Heart left ventricle (tissue), 16 donors: ENCODE data around the gene ARRB1. TPM values are rescaled to one million over a fixed set of nuclear protein-coding genes. Genes with fewer than 3 reads are reported as not detected.
A peak's percentile ranks its signal among the peaks of the same experiment; 100 is the strongest.

Source experiments
- ATAC-seq, 4 donors: fragments of 200-7000 bp; cut with Tn5 transposase; one replicate each; pipeline ENCODE4 v1.9.1; 2020 to 2022; ENCODE audit warnings: moderate library complexity in 4 of 4, mild to moderate bottlenecking in 3 of 4, moderate number of reproducible peaks in 1 of 4
- DNase-seq, 5 donors: peaks; one replicate each; pipeline ENCODE4 v3.0.0-alpha.2; 2020
- H3K27ac ChIP-seq, 12 donors: fragments of 200-600 bp; sonication (generic) in 4 of 12; one replicate each; pipeline versions ENCODE4 v1.5.0 to v1.8.0; 2016 to 2022; ENCODE audit warnings: mild to moderate bottlenecking in 2 of 12
- H3K27me3 ChIP-seq, 9 donors: fragments of 200-600 bp; sonication (generic) in 2 of 9; one replicate each; pipeline versions ENCODE4 v1.5.1 to v1.8.0; 2016 to 2022; ENCODE audit warnings: mild to moderate bottlenecking in 3 of 9
- H3K36me3 ChIP-seq, 9 donors: fragments of 200-600 bp; sonication (generic) in 2 of 9; one replicate each; pipeline versions ENCODE4 v1.5.0 to v1.8.0; 2018 to 2022; ENCODE audit warnings: mild to moderate bottlenecking in 2 of 9
- H3K4me1 ChIP-seq, 12 donors: fragments of 200-600 bp; sonication (generic) in 4 of 12; one replicate each; pipeline versions ENCODE4 v1.5.0 to v1.8.0; 2016 to 2022; ENCODE audit warnings: mild to moderate bottlenecking in 3 of 12
- H3K4me3 ChIP-seq, 12 donors: fragments of 200-600 bp; sonication (generic) in 4 of 12; one replicate each; pipeline versions ENCODE4 v1.5.0 to v1.8.0; 2017 to 2022; ENCODE audit warnings: mild to moderate bottlenecking in 9 of 12, moderate library complexity in 4 of 12
- H3K9me3 ChIP-seq, 12 donors: fragments of 200-600 bp; sonication (generic) in 4 of 12; one replicate each; pipeline versions ENCODE4 v1.5.0 to v1.8.0; 2016 to 2022; ENCODE audit warnings: mild to moderate bottlenecking in 1 of 12
- POLR2A ChIP-seq, 2 donors: fragments of 450-650 bp; IDR thresholded peaks; one replicate each; pipeline ENCODE4 v1.6.1; 2017; ENCODE audit warnings: antibody characterized with exemption in 2 of 2, mild to moderate bottlenecking in 2 of 2, moderate library complexity in 2 of 2
- WGBS, 4 donors: extraction: QIAGEN DNeasy Blood & Tissue Kit in 2 of 4; methylation state at CpG; one replicate each; pipeline versions ENCODE4 v1.1.5 to v1.1.7; 2013 to 2018; 5-methylcytosine and 5-hydroxymethylcytosine counted together
- intact Hi-C, 10 donors: fragments of 100-400 bp; cut with DNase I; formaldehyde crosslinking; loops; one replicate each; pipeline versions ENCODE4 v1.11.1 to v1.14.2; 2022
- polyA plus RNA-seq, 2 donors: library from polyadenylated mRNA; stranded (reverse); fragments of 200-250 nt; gene quantifications; one replicate each; pipeline ENCODE4 v1.2.3, GENCODE V29; 2013
- total RNA-seq, 9 donors: library from RNA; depleted of rRNA in 2 of 9; stranded (reverse); fragments of >200 nt in 2 of 9; fragmentation: NEBNext Ultra II Directional in 3 of 9; extraction: Animal tissue kit (Norgen Biotek cat#: 25700) in 3 of 9; gene quantifications; one replicate each; pipeline versions ENCODE4 v1.1.0 to v1.2.4, GENCODE V29; 2016 to 2023
- TF ChIP-seq, protein P1 (sequence below), 12 donors: fragments of 200-600 bp; sonication (generic) in 4 of 12; IDR thresholded peaks; one replicate each; pipeline versions ENCODE4 v1.5.0 to v1.8.0; 2018 to 2022; ENCODE audit warnings: antibody characterized with exemption in 12 of 12, mild to moderate bottlenecking in 5 of 12
- donor health status: ischemic (EF 13 %, LVEDD 7.1; RV severe dilation, severe dysfunction).
- donor health status: healthy with polysubstance abuse.
- donor health status: DM: no; HTN: yes; CAD: no.
- donor health status: DM: no; HTN: no; CAD: no.
- donor health status: ischemic (EF 25% LVEDD 6.9; RV normal size, moderate dysfunction).
- donor health status: ischemic (EF 25% LVEDD 5.7; RV mildly dilated, moderate dysfunction).
- donor health status: healthy.
- donor health status: DM: yes; HTN: yes; CAD: no.
- donor health status: ischemic (EF 35%, LVEDD 5.7; RV mildly dilated, moderate dysfunction).
- donor health status: nonischemic (EF 11% LVEDD 7.7; RV severe dilation, severe dysfunction).
- donor health status: DM: yes; HTN: yes; CAD: no.
- donor health status: PGD.
- donor health status: ischemic (EF 29% LVEDD 5.4; RV normal size, mild dysfunction).
- donor health status: nonischemic (EF 23%, LVEDD 6.1; RV moderate dilation, normal function).

The ARRB1 gene
- total and polyA plus RNA-seq, 11 donors: 7.9 to 58.9 (median 25.4) TPM

GRCh38 chr11:75320643-75321042 lies 30.8 kb downstream of the ARRB1 start:
- intact Hi-C loops: loop anchor here in 1 of 10 donors (5.0 kb wide), 1 partner anchor 38 kb away; no protein-coding TSS in a partner anchor
- H3K27ac ChIP-seq: peak overlapping the region in 4 of 12 donors; percentile 10 to 38 (median 17)
- ATAC-seq (no peak), DNase-seq (peak in 1 of 5 donors; percentile 14)
- H3K4me1 ChIP-seq: peaks cover 0 to 49% (median 18%) of the 10 kb centered on the region in 12 donors
- 86 to 92% (median 88%) methylated on average over 5 of the region's 5 CpGs for WGBS, 4 donors
- H3K9me3 ChIP-seq: no peaks in the 10 kb centered on the region
- TF ChIP-seq, protein P1, sequence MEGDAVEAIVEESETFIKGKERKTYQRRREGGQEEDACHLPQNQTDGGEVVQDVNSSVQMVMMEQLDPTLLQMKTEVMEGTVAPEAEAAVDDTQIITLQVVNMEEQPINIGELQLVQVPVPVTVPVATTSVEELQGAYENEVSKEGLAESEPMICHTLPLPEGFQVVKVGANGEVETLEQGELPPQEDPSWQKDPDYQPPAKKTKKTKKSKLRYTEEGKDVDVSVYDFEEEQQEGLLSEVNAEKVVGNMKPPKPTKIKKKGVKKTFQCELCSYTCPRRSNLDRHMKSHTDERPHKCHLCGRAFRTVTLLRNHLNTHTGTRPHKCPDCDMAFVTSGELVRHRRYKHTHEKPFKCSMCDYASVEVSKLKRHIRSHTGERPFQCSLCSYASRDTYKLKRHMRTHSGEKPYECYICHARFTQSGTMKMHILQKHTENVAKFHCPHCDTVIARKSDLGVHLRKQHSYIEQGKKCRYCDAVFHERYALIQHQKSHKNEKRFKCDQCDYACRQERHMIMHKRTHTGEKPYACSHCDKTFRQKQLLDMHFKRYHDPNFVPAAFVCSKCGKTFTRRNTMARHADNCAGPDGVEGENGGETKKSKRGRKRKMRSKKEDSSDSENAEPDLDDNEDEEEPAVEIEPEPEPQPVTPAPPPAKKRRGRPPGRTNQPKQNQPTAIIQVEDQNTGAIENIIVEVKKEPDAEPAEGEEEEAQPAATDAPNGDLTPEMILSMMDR (IDR thresholded peaks at IDR 0.05): no peak
- TF ChIP-seq POLR2A (IDR thresholded peaks at IDR 0.05): no peak
- peaks cover 0 to 31% (median 0%) of the 10 kb centered on the region in 9 donors for H3K36me3 ChIP-seq
- H3K4me3 ChIP-seq: no peak overlapping the region
- H3K27me3 ChIP-seq: no peaks in the 10 kb centered on the region

- H3K36me3 ChIP-seq: peaks cover 0 to 25% (median 0%) of the 10 kb centered on the region in 9 donors
- H3K27me3 ChIP-seq: no peaks in the 10 kb centered on the region
- H3K27ac ChIP-seq: peak overlapping the region in 6 of 12 donors; percentile 9 to 38 (median 12)
- ATAC-seq (no peak), DNase-seq (peak in 2 of 5 donors; percentile 23 to 57)
- no peaks in the 10 kb centered on the region for H3K9me3 ChIP-seq
- intact Hi-C loops: loop anchor here in 1 of 10 donors (5.0 kb wide), 1 partner anchor 38 kb away; no protein-coding TSS in a partner anchor
- H3K4me1 ChIP-seq: peaks cover 0 to 45% (median 18%) of the 10 kb centered on the region in 12 donors
- H3K4me3 ChIP-seq: no peak overlapping the region
- 65 to 78% (median 70%) methylated on average over 6 of the region's 6 CpGs for WGBS, 4 donors
- no peak for TF ChIP-seq POLR2A (IDR thresholded peaks at IDR 0.05)
- TF ChIP-seq, protein P1 (IDR thresholded peaks at IDR 0.05): no peak
Observed at GRCh38 chr11:75320046-75320618, 31.3 kb downstream of the ARRB1 start.

DNA sequence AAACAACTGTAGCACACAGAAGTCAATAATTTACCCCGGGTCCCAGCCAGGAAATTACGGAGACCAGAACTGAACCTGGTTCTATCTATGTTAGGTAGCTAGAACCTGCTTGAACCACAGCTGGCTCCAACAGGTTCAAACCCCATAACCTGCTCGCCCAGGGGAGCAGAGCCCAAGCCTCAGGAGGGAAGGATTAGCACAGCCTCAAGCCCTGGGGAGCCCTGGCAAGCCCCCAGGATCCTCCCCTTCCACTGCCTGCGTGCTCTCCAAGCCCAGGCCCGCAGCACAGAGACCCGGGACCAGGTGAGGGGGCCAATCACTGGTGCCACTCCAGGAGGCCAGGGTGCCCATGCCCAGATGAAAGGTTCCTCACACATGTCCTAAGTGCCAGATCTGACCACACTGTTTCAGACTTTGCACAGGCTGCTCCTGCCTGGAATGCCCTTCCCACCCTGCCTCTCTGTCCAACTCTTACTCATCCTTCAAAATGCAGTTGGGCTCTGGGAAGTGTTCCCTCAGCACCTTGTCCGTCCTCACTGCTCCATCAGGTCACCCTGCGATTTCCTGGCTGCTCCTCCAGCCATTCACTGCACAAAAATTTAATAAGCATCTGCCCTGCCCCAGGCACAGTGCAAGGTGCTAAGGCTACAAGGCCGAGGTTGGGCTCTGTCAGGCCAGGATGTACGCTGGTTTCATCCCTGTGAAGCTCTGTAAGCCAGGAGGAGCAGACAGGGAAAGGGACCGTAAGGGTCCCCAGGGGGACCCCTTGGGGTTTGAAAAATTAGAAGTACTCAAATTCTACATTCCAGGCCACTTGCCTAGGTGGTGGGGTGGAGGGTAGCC lies 32.2 kb downstream of the ARRB1 start:
- Histone ChIP-seq H3K9me3 (no peaks in the 10 kb centered on the region), H3K27me3 (no peaks in the 10 kb centered on the region), H3K4me1 (peaks cover 0 to 47% (median 22%) of the 10 kb centered on the region in 12 donors), H3K36me3 (peaks cover 0 to 25% (median 0%) of the 10 kb centered on the region in 9 donors), H3K27ac (peak overlapping the region in 1 of 12 donors; percentile 37), H3K4me3 (no peak overlapping the region)
- ATAC-seq: no peak
- peak in 2 of 5 donors; percentile 25 to 42 for DNase-seq
- WGBS, 4 donors: 75 to 87% (median 85%) methylated on average over 8 to 11 of the region's 11 CpGs
- no peak for TF ChIP-seq POLR2A (IDR thresholded peaks at IDR 0.05)
- TF ChIP-seq, protein P1 (IDR thresholded peaks at IDR 0.05): no peak
- intact Hi-C loops: loop anchor here in 1 of 10 donors (5.0 kb wide), 1 partner anchor 37 kb away; no protein-coding TSS in a partner anchor
